Heart right ventricle (tissue), 16 donors: Measurements from ENCODE around the gene LTF. TPM values are rescaled to one million over a fixed set of nuclear protein-coding genes. Genes with fewer than 3 reads are reported as not detected.

Experiments used
- ATAC-seq, 8 donors: fragments of 200-7000 bp; cut with Tn5 transposase; one replicate each; pipeline ENCODE4 v1.9.1; 2020; ENCODE audit warnings: mild to moderate bottlenecking in 8 of 8, moderate library complexity in 8 of 8, moderate number of reproducible peaks in 1 of 8
- DNase-seq, 2 donors: peaks; one replicate each; pipeline ENCODE4 v3.0.0-alpha.2; 2020
- H3K27ac ChIP-seq, 10 donors: fragments of 200-600 bp; sonication (generic) in 2 of 10; one replicate each; pipeline versions ENCODE4 v1.5.0 to v1.8.0; 2020 to 2022; ENCODE audit warnings: mild to moderate bottlenecking in 3 of 10
- H3K27me3 ChIP-seq, 7 donors: fragments of 200-600 bp; one replicate each; pipeline ENCODE4 v1.8.0; 2021 to 2022; ENCODE audit warnings: mild to moderate bottlenecking in 2 of 7
- H3K36me3 ChIP-seq, 9 donors: fragments of 200-600 bp; sonication (generic) in 1 of 9; one replicate each; pipeline versions ENCODE4 v1.5.0 to v1.8.0; 2020 to 2022; ENCODE audit warnings: mild to moderate bottlenecking in 2 of 9
- H3K4me1 ChIP-seq, 9 donors: fragments of 200-600 bp; sonication (generic) in 1 of 9; one replicate each; pipeline versions ENCODE4 v1.5.0 to v1.8.0; 2020 to 2022; ENCODE audit warnings: mild to moderate bottlenecking in 4 of 9
- H3K4me3 ChIP-seq, 10 donors: fragments of 200-600 bp; sonication (generic) in 2 of 10; one replicate each; pipeline versions ENCODE4 v1.5.0 to v1.8.0; 2020 to 2022; ENCODE audit warnings: mild to moderate bottlenecking in 7 of 10, moderate library complexity in 2 of 10
- H3K9me3 ChIP-seq, 11 donors: fragments of 200-600 bp in 10 of 11; sonication (generic) in 2 of 11; one replicate each; pipeline versions ENCODE4 v1.5.0 to v1.8.0; 2013 to 2022; ENCODE audit warnings: mild to moderate bottlenecking in 2 of 11, control low read depth in 1 of 11, moderate library complexity in 1 of 11
- WGBS, 2 donors: extraction: QIAGEN DNeasy Blood & Tissue Kit; methylation state at CpG; one replicate each; pipeline ENCODE4 v1.1.7; 2013; ENCODE audit warnings: inconsistent platforms in 1 of 2; 5-methylcytosine and 5-hydroxymethylcytosine counted together
- intact Hi-C, 10 donors: fragments of 100-400 bp; cut with DNase I; formaldehyde crosslinking; loops; one replicate each; pipeline versions ENCODE4 v1.11.1 to v1.14.2; 2022
- polyA plus RNA-seq, 2 donors: library from polyadenylated mRNA; stranded (reverse); fragments of 200-250 nt; gene quantifications; one replicate each; pipeline ENCODE4 v1.2.3, GENCODE V29; 2013
- total RNA-seq, 10 donors: library from RNA; stranded (reverse); fragmentation: NEBNext Ultra II Directional in 3 of 10; extraction: Animal tissue kit (Norgen Biotek cat#: 25700) in 3 of 10; gene quantifications; one replicate each; pipeline versions ENCODE4 v1.2.1 to v1.2.4, GENCODE V29; 2021 to 2023
- TF ChIP-seq, protein P1 (sequence below), 9 donors: fragments of 200-600 bp; sonication (generic) in 2 of 9; IDR thresholded peaks; one replicate each; pipeline versions ENCODE4 v1.5.0 to v1.8.0; 2021 to 2022; ENCODE audit warnings: antibody characterized with exemption in 9 of 9, mild to moderate bottlenecking in 5 of 9, moderate library complexity in 1 of 9
- donor health status: Arrhythmogenic right ventricular cardiomyopathy.
- donor health status: ischemic (EF 13 %, LVEDD 7.1; RV severe dilation, severe dysfunction).
- donor health status: healthy with polysubstance abuse.
- donor health status: DM: no; HTN: yes; CAD: no.
- donor health status: DM: no; HTN: no; CAD: no.
- donor health status: ischemic (EF 25% LVEDD 6.9; RV normal size, moderate dysfunction).
- donor health status: ischemic (EF 25% LVEDD 5.7; RV mildly dilated, moderate dysfunction).
- donor health status: healthy.
- donor health status: DM: yes; HTN: yes; CAD: no.
- donor health status: Ischemic cardiomyopathy.
- donor health status: ischemic (EF 35%, LVEDD 5.7; RV mildly dilated, moderate dysfunction).
- donor health status: nonischemic (EF 11% LVEDD 7.7; RV severe dilation, severe dysfunction).
- donor health status: DM: yes; HTN: yes; CAD: no.
- donor health status: PGD.
- donor health status: ischemic (EF 29% LVEDD 5.4; RV normal size, mild dysfunction).
- donor health status: nonischemic (EF 23%, LVEDD 6.1; RV moderate dilation, normal function).

The LTF gene
- total and polyA plus RNA-seq, 12 donors, result 1.7 to 7.7 (median 2.9) TPM

DNA sequence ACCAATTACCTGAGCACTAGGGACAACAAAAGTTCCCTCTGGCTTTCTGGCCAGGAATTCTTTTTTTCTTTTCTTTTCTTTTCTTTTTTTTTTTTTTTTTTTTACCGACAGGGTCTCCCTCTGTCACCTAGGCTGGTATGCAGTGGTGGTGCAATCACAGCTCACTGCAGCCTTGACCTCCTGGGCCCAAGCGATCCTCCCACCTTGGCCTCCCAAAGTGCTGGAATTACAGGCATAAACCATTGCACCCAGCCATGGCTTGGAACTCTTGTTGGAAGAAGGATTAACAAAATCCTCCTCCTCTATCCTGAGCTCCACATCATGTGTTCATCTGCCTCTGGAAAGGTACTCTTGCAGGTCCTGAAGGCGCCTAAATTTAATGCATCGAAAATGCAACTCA lies 2.9 kb upstream of the LTF start:
- H3K9me3 ChIP-seq, result no peaks in the 10 kb centered on the region
- TF ChIP-seq, protein P1, sequence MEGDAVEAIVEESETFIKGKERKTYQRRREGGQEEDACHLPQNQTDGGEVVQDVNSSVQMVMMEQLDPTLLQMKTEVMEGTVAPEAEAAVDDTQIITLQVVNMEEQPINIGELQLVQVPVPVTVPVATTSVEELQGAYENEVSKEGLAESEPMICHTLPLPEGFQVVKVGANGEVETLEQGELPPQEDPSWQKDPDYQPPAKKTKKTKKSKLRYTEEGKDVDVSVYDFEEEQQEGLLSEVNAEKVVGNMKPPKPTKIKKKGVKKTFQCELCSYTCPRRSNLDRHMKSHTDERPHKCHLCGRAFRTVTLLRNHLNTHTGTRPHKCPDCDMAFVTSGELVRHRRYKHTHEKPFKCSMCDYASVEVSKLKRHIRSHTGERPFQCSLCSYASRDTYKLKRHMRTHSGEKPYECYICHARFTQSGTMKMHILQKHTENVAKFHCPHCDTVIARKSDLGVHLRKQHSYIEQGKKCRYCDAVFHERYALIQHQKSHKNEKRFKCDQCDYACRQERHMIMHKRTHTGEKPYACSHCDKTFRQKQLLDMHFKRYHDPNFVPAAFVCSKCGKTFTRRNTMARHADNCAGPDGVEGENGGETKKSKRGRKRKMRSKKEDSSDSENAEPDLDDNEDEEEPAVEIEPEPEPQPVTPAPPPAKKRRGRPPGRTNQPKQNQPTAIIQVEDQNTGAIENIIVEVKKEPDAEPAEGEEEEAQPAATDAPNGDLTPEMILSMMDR (IDR thresholded peaks at IDR 0.05), result no peak
- intact Hi-C loops, result no loop called here

DNA sequence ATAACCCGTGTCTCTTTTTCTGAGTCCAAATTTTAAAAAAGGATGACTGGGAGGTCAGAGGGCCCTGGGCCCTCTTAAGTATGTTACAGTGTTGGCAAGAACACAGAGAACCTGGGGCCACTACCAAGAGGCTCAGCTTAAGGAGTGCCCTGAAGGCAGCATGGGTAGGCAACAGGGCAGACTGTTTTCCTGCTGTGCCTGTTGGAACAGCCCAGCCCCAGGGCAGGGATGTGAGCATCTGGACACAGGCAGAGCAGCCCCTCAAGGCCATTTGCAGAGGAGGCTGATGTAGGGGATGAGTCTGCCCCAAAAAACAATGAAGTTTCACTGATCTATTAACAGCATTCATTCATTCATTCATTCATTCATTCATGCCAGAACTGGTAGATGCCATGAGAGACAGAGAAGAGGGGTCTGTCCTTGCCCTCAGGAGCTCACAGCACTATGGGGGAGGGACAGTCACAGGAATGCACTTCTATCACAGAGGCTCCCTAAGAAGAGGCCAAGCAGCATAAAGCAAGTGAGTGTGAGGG lies 2.2 kb upstream of the LTF start:
- intact Hi-C loops, result no loop called here
- no peak for DNase-seq
- H3K4me3 ChIP-seq, result no peak overlapping the region
- peaks cover 0 to 37% (median 16%) of the 10 kb centered on the region in 7 donors for H3K27me3 ChIP-seq
- H3K27ac ChIP-seq, result no peak overlapping the region
- no peaks in the 10 kb centered on the region for H3K36me3 ChIP-seq
- no peaks in the 10 kb centered on the region for H3K9me3 ChIP-seq
- TF ChIP-seq, protein P1 (IDR thresholded peaks at IDR 0.05), result no peak
- no peak for ATAC-seq
- peaks cover 0 to 64% (median 37%) of the 10 kb centered on the region in 9 donors for H3K4me1 ChIP-seq
- 72 to 79% methylated on average over 1 of the region's 1 CpG for WGBS, 2 donors

More for the DNA sequence above, 2.9 kb upstream of the LTF start:
- 94 to 96% methylated on average over 4 of the region's 4 CpGs for WGBS, 2 donors
- ATAC-seq (no peak), DNase-seq (no peak)
- Histone ChIP-seq H3K27me3 (peaks cover 0 to 33% (median 16%) of the 10 kb centered on the region in 7 donors), H3K4me1 (peaks cover 0 to 58% (median 37%) of the 10 kb centered on the region in 9 donors), H3K36me3 (no peaks in the 10 kb centered on the region), H3K4me3 (no peak overlapping the region), H3K27ac (no peak overlapping the region)

DNA sequence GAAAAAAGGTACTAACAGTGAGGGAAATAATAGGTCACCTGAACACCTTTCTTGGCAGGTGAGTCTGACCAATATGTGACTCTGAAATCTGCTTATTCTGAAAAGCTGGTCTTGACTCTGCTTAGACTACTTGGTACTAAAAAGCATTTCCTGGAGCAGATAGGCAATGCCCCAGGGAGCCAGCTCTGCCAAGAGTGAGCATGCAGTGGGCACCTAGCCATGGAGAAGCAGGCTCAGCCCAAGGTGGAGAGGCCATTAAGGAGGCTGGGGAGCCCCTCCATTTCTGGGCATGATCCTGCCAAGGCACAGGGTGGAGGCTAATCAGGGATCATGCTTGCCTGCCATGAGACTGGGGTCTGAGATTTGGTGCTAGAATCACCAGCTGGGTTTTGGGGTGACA lies 1.6 kb upstream of the LTF start:
- TF ChIP-seq, protein P1 (IDR thresholded peaks at IDR 0.05), result no peak
- no peak overlapping the region for H3K4me3 ChIP-seq
- DNase-seq, result peak in 1 of 2 donors; percentile 40
- no peaks in the 10 kb centered on the region for H3K9me3 ChIP-seq
- H3K27me3 ChIP-seq, result peaks cover 0 to 37% (median 16%) of the 10 kb centered on the region in 7 donors
- H3K4me1 ChIP-seq, result peaks cover 0 to 67% (median 37%) of the 10 kb centered on the region in 9 donors
- no peaks in the 10 kb centered on the region for H3K36me3 ChIP-seq
- no peak overlapping the region for H3K27ac ChIP-seq
- ATAC-seq, result no peak
- intact Hi-C loops, result no loop called here

DNA sequence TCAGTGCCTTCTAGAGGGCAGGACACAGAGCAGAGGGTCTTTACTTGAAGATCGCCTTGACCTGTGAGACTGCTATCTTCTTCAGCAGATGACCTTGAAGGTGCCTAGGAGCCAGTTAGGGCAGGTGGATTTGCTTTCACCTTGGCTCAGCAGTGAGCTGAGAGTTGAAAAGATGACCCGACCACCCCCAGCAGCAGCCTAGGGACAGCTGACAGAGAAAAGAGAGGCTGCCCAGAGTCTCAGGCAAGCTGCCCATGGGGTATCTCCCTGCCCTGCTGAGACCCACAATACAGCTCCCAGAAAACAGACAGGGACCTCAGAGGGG lies 453 bp upstream of the LTF start:
- TF ChIP-seq, protein P1 (IDR thresholded peaks at IDR 0.05), result no peak
- H3K4me3 ChIP-seq, result no peak overlapping the region
- ATAC-seq (no peak), DNase-seq (no peak)
- peaks cover 0 to 67% (median 37%) of the 10 kb centered on the region in 9 donors for H3K4me1 ChIP-seq
- 73 to 83% methylated on average over 2 of the region's 2 CpGs for WGBS, 2 donors
- H3K9me3 ChIP-seq, result no peaks in the 10 kb centered on the region
- no peaks in the 10 kb centered on the region for H3K36me3 ChIP-seq
- H3K27me3 ChIP-seq, result peaks cover 0 to 37% (median 16%) of the 10 kb centered on the region in 7 donors
- no peak overlapping the region for H3K27ac ChIP-seq
- intact Hi-C loops, result no loop called here
